Measurements from ENCODE around the gene RUNX3. TPM values are rescaled to one million over a fixed set of nuclear protein-coding genes. Genes with fewer than 3 reads are reported as not detected.

RUNX3 gene
- total RNA-seq, 2 experiments from 2014 or later, result 12.2 to 39.5 TPM

- TF ChIP-seq CTCF (conservative IDR thresholded peaks at IDR 0.05; ENCODE audit: low read length), result no peak
- no peak for TF ChIP-seq EZH2phosphoT487 (IDR thresholded peaks at IDR 0.05; ENCODE audit: borderline replicate concordance, low read depth, low read length)
- ChIA-PET CTCF (ENCODE audit: unreplicated experiment) (no interaction called here), POLR2A (no interaction called here)
- Histone ChIP-seq H3K4me3 (ENCODE audit: low read depth, low read length, poor library complexity, severe bottlenecking) (no peak overlapping the region), H2AFZ (ENCODE audit: low read length) (no peak overlapping the region), H3K36me3 (ENCODE audit: insufficient read depth, low read length) (peaks cover 67% of the 10 kb centered on the region), H3K4me2 (ENCODE audit: low read length) (no peak overlapping the region), H3K27ac (ENCODE audit: low read depth, low read length, poor library complexity, severe bottlenecking) (no peak overlapping the region), H3K9me3 (ENCODE audit: low read length) (no peaks in the 10 kb centered on the region), H3K79me2 (ENCODE audit: insufficient read depth, low read depth, low read length) (no peaks in the 10 kb centered on the region), H3K4me1 (ENCODE audit: insufficient read depth, low read length, poor library complexity, severe bottlenecking) (peaks cover 12% of the 10 kb centered on the region), H4K20me1 (ENCODE audit: insufficient read depth, low read length) (no peaks in the 10 kb centered on the region), H3K9me2 (ENCODE audit: insufficient read depth, low read length) (no peaks in the 10 kb centered on the region)
- intact Hi-C loops (cut with micrococcal nuclease; ENCODE audit: unreplicated experiment), result no loop called here
- BruUV-seq (replicated peaks), result no TSS peak
- no peak for DNase-seq (ENCODE audit: low spot score)
These were observed 15.6 kb downstream of the RUNX3 start for GRCh38 chr1:24914226-24915069.

- H4K20me1 ChIP-seq (ENCODE audit: insufficient read depth, low read length), result no peaks in the 10 kb centered on the region
- no TSS peak for BruUV-seq (replicated peaks)
These were observed 16.4 kb downstream of the RUNX3 start for GRCh38 chr1:24913616-24914225.

More at GRCh38 chr1:24913616-24914225, 16.4 kb downstream of the RUNX3 start:
- peaks cover 67% of the 10 kb centered on the region for H3K36me3 ChIP-seq (ENCODE audit: insufficient read depth, low read length)
- H3K4me3 ChIP-seq (ENCODE audit: low read depth, low read length, poor library complexity, severe bottlenecking), result no peak overlapping the region
- no peak overlapping the region for H3K27ac ChIP-seq (ENCODE audit: low read depth, low read length, poor library complexity, severe bottlenecking)
- no peak overlapping the region for H2AFZ ChIP-seq (ENCODE audit: low read length)
- H3K79me2 ChIP-seq (ENCODE audit: insufficient read depth, low read depth, low read length), result no peaks in the 10 kb centered on the region
- POLR2A ChIA-PET, result interaction anchor here (0.9 kb wide), 1 partner anchor 13 kb away, joined by 3 read pairs; no protein-coding TSS in a partner anchor
- CTCF ChIA-PET (ENCODE audit: unreplicated experiment), result no interaction called here
- intact Hi-C loops (cut with micrococcal nuclease; ENCODE audit: unreplicated experiment), result no loop called here
- no peak for DNase-seq (ENCODE audit: low spot score)
- no peak overlapping the region for H3K4me2 ChIP-seq (ENCODE audit: low read length)
- no peaks in the 10 kb centered on the region for H3K9me3 ChIP-seq (ENCODE audit: low read length)
- TF ChIP-seq EZH2phosphoT487 (IDR thresholded peaks at IDR 0.05; ENCODE audit: borderline replicate concordance, low read depth, low read length), result no peak
- TF ChIP-seq CTCF (conservative IDR thresholded peaks at IDR 0.05; ENCODE audit: low read length), result no peak
- peaks cover 12% of the 10 kb centered on the region for H3K4me1 ChIP-seq (ENCODE audit: insufficient read depth, low read length, poor library complexity, severe bottlenecking)
- no peaks in the 10 kb centered on the region for H3K9me2 ChIP-seq (ENCODE audit: insufficient read depth, low read length)
